Inferior parietal cortex (tissue), 1 donor: ENCODE data around the gene DNMT3L.
"Not testable (repeated sequence)": the region's sequence is repeated elsewhere in the genome, so short reads cannot be mapped to it uniquely, and the experiment has no call there.

ENCODE experiments used
- DNase-seq: peaks from one replicate; pipeline ENCODE4 v3.0.0-alpha.2; 2016; ENCODE audit errors: extremely low spot score

The DNMT3L gene

DNA sequence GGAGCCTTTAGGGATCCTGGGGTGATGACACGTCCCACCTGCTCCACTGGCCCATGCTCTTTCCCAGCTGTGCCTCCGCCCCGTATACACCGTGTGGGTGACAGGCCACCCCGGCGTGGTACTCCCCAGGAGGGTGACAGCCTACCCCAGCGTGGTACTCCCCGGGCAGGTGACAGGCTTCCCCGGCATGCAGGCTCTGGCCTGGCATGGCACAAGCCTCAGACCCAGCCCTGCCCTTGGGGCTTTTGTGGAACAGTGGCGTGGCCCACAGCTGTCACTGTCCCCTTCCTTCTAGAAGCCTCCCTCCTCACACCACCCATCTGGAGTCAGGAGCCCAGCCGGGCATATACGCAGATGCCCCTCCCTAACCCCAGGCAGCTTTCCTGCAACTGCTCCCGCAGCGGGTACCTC lies 33.5 kb upstream of the DNMT3L start:
- no peak for DNase-seq

DNA sequence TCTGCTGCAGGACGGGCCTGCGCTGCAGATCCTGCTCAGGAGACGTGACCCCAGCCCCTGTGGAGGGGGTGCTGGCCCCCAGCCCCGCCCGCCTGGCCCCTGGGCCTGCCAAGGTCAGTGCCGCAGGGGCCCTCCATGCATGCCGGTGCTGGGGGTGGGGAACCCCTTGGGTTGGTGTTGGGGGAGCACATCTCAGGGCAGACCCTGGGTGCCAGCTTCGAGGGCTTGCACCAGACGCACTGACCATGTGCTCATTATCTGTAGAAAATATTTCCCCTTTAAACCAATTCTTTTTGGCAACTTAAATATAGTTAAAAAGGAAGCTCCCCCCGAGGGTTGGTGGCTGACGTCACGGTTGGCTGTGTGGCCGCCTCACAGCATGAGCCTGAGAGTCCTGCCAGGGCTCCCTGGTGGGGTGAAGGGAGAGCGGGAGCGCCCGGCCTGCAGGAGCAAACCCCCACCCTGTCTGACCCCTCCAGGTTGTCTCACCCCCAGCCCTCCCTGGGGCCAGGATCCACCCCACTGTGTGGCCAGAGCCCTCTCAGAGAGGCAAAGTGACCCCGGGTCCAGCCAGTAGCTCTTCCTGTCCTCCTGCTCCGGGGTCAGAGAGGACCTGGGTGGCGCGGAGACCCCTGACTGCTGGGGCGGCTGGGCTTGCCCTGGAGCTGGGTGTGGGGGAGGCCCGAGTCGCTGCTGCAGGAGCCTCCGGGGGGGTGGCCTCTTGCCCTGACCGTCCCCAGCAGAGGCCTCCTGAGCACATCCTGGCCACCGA lies 32.9 kb upstream of the DNMT3L start:
- DNase-seq, result no peak

DNA sequence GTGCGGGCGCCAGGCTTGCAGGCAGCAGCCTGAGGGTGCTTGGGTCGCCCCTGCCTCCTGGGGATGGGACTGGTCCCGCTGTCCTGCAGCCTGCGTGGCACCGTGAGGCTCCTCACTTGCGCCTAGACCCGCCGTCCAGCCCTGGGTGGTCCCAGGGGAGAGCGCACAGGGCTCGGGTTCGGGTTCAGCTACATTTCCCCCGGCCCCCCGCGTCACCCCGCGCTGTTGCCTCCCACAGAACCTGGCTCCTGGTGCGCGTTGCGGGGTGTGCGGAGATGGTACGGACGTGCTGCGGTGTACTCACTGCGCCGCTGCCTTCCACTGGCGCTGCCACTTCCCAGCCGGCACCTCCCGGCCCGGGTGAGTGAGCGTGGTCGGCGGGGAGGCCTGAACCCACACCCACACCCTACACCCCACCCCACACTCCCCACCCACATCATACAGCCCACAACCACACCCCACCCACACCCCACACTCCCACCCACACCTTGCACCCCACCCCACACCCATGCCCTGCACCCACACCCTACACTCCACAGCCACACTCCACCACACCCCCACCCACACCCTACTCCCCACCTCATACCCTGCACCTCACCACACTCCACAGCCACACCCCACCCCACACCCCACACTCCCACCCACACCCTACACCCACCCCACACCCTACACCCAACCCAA lies 32.0 kb upstream of the DNMT3L start:
- no peak for DNase-seq

DNA sequence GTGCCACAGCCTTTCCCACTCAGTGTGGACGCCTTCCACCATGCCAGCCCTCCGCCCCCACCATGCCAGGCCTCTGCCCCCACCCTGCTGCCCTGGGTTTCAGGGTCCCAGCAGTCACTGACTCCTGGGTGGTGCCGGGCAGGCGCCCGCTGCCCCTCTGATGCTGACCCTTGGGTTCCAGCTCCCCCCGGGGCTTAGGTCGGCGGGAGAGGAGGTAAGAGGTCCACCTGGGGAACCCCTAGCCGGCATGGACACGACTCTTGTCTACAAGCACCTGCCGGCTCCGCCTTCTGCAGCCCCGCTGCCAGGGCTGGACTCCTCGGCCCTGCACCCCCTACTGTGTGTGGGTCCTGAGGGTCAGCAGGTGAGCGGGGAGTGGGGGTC lies 31.1 kb upstream of the DNMT3L start:
- no peak for DNase-seq

DNA sequence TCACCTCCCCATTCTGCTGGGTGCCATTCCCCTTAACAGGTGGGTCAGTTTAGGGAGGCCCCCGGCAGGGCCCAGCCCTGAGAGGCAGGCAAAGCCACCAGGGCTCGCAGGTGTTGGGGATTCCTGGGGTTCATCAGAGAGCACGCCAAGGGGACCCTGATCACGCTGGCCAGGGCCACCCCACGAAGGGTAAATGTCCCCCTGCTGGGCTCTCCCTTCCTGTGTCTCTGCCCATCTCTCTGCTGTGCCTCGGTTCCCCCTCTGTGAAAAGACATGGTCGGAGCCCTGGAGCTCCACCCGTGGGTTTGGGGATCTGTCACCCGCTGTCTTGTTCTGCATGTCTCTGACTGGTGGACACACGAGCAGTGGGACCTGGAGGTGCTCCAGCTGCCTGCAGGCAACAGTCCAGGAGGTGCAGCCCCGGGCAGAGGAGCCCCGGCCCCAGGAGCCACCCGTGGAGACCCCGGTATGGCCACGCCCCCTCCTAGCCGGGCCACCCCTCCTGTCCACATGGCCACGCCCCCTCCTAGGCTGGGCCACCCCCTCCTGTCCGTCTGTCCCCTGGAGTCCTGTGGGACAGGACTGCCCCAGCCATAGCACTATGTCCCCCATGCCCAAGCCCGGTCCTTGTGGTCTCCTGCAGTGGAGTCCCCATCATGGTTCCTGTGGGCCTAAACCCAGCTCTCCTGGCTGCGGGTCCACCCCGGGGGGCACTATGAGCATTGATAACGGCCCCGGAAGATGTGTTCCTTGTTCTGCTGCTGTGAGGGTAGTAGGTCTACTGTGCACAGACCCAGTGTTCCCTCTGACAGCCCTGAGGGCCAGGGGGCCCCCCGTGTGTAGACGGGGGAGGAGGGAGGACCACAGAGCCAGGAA lies 30.5 kb upstream of the DNMT3L start:
- DNase-seq, result no peak

DNA sequence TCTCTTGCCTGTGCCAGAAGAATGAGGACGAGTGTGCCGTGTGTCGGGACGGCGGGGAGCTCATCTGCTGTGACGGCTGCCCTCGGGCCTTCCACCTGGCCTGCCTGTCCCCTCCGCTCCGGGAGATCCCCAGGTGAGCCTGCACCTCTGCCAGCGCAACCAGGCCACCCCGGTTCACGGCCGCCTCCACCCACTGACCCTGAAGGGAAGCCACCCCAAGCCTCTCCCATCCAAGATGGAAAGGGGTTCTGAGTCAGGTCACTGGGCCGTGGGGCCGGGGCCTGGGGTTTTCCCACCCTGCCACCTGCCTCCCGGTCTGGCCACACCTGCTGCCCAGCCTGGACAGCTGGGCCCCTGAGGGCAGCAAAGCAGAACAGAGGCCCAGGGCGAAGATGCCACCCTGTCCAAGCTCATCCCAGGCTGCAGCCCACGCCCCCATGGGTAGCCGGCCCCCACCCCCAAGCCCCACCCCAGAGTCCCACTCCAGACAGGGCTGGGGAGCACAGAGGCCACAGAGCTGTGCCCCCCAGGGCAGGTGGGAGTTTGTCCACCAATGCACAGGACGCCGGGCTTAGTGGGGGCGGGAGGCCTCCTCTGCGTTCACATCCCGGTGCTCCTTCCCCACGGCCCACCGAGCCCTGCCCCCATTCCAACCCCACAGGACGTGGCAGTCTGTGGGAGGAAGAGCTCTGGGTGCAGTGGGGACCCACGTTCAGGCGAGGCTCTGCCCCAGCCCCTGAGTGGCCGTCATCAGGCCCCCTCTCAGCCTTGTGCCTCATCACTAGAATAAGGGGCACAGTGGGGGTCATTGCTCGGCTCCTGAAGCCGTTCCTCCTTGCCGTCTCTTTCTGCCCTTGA lies 29.6 kb upstream of the DNMT3L start:
- no peak for DNase-seq

DNA sequence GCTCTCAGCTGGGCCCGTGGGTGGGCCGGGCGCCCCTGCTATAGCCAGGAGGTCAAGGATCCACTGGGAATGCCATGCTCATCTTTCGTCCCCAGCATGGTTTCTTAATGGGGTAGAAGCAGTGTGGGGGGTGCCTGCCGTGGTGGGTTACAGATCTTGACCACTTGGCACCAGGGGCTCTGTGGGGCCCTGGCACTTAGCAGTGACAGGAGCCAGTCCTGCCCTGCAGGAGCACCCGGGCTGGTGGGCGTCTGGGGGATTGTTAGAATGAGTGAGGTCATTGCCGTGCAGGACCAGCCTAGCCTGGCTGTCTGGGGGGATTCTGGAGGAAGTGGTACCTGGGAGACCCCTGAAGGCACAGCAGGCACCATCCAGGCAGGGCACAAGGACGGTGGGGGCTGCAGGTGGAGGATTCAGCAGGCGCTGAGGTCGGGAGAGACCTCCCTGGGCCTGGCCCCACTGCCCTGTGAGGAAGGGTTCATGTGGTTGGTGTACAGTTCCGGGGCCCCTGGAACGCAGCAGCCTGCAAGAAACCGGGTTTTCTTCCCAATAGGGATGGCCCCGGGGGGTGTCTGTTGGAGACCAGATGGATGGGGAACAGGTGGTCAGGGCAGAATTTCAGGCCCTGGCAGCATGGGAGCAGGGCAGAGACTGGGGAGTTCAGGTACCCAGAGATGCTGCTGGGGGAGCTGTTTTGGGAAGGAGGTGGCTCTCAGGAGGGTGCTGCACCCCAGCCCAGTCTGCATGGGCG lies 28.8 kb upstream of the DNMT3L start:
- no peak for DNase-seq

DNA sequence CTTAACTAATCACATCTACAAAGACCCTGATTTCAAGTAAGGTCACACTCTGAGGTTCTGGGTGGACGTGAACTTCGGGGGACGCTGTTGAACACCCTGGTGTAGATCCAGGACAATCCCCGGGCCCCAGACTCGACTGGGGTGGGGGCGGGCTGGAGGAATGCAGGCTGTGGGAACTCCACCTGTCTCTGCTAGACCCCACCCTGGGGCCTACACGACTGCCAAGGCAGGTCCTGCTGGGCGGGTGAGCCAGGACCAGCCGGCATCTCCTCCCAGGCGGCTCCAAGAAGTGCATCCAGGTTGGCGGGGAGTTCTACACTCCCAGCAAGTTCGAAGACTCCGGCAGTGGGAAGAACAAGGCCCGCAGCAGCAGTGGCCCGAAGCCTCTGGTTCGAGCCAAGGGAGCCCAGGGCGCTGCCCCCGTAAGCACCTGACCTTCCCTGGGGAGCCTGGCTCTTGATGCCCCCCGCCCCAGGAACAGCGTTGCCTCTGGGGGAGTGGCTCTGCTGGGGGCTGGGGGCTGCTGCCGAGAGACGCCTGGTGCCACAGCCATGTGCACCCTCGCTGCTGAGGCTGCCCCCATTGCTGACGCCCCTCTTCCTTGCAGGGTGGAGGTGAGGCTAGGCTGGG lies 27.8 kb upstream of the DNMT3L start:
- no peak for DNase-seq

DNA sequence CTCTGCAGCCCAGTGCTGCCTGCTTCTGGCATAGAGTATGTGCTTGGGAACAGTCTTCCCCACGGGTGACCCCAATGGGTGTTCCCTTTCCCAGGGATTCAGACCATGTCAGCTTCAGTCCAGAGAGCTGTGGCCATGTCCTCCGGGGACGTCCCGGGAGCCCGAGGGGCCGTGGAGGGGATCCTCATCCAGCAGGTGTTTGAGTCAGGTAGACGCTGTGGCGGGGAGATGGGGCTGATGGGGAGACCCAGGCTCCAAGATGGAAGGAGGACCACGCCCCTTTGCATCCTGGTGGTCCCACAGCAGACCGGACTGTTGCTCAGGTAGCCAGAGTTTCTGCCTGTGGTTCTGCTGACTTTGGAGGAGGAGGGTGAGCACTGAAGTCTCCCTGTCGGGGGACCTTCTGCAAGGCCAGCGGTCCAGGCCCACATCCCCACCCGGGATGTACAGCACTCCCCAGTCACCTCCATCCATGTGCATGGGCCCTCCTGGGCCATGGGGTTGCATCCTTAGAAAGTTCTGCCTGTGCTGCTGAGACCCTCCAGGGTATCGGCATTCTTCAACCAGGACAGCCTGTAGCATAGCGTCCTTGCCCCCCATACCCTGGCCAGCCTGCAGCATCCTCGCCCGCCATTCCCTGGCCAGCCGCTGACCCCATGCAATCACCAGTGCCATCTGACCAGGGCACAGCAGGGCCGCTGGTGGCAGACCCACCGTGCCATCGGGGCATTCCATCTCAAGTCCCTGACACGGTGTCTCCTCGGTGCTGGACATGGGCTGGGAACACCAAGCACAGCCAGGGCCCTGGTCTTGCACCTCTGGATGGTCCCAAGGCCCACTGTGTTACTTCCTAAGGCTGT lies 26.8 kb upstream of the DNMT3L start:
- DNase-seq, result no peak

DNA sequence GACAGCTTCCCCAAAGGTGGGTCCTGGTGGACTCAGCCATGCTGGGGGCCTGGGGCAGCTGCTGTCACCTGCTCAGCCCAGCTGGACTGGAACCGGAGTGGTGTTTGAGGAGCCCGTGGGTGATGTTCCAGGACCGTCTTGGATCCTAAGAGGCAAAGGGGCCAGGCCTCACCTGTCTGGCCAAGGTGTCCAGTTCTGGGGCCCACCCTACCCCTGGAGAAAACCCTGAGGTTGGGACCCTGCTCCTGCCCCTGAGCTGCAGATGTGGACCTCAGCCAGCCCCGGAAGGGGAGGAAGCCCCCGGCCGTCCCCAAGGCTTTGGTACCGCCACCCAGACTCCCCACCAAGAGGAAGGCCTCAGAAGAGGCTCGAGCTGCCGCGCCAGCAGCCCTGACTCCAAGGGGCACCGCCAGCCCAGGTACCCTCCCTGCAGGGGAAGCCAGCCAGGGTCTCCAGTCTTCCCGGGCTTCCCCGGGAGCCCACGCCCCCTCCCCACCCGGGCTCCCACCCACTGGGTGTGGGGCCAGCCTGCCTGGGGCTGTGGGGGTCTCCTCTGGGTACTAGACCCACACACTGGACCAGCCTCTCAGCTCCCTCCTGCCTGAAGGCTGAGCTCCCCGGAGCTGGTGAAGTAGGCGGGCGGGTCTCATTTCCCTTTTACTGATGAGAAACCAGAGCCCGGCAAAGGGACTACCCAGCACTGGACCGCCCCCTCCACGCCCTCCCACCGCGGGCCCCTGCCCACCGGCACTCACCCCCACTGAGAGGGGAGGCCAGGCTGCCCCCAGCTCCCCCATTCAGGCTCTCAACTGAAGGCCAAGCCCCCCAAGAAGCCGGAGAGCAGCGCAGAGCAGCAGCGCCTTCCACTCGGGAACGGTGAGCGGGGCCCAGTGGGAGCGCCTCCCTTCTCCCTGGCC lies 25.3 kb upstream of the DNMT3L start:
- DNase-seq, result no peak

DNA sequence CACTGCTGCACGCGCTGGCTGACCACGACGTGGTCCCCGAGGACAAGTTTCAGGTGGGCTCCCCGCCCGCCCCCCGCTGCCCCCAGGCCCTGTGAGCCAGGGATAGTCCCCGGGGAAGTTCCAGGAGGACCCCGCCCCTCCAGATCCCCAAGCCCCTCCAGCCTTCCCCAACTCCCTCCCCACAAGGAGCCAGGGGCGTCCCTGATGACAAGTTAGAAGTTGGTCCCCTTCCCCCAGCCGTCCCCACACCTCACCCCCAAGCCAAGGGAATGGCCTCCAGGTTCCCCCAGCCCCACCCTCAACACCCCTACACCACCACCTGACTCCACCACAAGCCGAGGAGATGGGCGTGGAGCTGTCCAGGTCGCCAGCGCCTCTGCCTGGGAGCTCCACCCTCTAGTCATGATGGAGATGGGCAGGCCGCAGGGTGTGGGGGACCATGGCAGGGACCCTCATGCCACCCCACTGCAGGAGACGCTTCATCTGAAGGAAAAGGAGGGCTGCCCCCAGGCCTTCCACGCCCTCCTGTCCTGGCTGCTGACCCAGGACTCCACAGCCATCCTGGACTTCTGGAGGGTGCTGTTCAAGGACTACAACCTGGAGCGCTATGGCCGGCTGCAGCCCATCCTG lies 24.5 kb upstream of the DNMT3L start:
- DNase-seq, result no peak

DNA sequence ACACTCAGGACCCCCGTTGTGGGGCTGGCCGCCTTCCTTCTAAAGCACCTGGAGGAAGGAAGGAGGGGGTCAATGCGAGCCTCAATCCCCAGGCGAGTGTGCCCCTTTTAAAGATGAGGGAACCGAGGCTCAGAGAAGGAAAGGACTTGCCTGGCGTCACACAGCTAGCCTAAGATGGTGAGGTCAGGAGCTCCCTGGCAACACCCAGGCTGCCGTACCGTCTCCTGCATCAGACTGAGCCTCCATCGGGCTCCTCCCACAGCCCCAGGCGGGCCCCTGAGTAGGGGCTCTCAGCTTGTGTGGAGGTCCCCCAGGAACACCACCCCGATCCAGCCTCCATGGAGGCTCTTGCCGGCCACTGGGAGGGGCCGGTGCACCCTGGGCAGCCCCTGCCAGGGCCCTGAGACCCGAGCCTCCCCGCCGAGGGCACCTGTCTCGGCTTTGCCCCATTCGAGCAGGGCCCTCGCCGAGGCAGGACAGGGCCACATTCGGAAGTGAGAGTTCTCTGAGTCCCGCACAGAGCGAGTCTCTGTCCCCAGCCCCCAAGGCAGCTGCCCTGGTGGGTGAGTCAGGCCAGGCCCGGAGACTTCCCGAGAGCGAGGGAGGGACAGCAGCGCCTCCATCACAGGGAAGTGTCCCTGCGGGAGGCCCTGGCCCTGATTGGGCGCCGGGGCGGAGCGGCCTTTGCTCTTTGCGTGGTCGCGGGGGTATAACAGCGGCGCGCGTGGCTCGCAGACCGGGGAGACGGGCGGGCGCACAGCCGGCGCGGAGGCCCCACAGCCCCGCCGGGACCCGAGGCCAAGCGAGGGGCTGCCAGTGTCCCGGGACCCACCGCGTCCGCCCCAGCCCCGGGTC lies 23.7 kb upstream of the DNMT3L start, which contains the start of gene AIRE:
Gene AIRE (plus strand): TSS at position 739 of the 855 bp plus-strand sequence. CDS start 131 bp downstream, outside the sequence.
- no peak for DNase-seq

DNA sequence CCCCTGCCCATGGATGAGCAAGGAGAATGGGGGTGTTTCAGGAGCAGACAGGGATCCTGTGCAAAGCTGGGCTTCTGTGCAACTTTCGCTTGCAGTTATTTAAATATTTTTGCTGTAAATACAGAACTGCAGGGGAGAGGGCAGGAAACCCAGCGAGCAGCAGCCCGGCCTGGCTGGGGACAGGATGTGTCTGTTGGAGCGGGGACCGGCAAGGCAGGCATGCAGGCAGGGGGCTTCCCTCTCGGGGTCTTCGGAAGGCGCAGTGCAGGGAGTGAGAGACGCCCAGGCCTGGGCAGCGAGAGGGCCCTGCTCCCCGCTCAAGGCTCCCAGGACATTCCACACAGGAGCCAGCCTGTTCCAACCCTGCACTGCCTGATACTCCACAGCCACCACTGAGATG lies 22.3 kb upstream of the DNMT3L start:
- no peak for DNase-seq

DNA sequence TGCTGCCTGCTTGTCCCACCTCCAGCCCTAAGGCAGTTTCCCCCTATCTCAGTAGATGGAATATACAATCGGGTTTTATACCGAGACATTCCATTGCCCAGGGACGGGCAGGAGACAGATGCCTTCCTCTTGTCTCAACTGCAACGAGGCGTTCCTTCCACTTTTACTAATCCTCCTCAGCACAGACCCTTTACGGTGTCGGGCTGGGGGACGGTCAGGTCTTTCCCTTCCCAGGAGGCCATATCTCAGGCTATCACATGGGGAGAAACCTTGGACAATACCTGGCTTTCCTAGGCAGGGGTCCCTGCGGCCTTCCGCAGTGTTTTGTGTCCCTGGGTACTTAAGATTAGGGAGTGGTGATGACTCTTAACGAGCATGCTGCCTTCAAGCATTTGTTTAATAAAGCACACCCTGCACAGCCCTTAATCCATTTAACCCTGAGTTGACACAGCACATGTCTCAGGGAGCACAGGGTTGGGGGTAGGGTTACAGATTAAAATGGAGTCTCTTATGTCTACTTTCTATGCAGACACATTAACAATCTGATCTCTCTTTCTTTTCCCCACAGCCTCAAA lies 21.6 kb upstream of the DNMT3L start:
- DNase-seq, result not testable (repeated sequence)

DNA sequence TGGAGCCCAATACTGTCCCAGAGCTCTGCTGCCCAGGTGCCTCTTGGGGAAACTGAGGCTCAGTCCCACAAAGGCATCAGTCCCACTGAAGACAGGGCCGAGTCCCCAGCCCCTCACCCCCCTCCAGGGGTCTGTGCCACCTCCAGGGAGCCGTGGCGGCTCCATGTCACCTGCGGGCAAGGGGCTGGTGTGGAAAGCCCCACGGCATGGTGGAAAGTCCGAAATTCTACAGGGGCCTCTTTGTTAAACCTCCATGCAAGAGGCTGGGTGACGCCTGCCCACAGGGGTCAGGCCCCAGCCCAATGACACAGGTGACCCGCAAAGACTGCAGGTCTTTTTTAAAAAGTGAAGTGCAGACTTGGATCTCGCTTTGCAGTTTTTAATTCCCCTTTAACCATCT lies 20.7 kb upstream of the DNMT3L start:
- DNase-seq, result no peak

DNA sequence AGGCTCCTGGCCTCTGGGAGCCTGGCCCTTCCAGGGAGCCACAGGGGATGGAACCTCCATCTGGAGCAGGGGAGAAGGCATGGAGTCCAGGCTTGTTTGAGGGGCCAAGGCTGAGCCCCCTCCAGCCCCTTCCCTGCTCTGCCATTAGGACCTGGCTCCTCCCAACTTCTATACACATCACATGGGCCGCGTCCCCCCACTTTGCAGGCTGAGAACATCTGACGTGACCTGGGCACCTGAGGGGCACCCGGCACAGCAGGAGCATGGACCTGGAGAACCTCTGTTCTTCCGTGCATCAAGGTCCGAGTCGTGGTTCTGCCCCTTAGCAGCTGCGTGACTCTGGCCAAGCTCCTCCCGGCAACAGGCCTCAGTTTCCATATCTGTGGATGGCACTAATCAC lies 20.1 kb upstream of the DNMT3L start:
- no peak for DNase-seq
